ENCODE results near the gene PCCA.
"Not testable (repeated sequence)": the region's sequence is repeated elsewhere in the genome, so short reads cannot be mapped to it uniquely, and the experiment has no call there.

PCCA gene

GRCh38 chr13:100138859-100139491, 50.1 kb downstream of the PCCA start:
- no peak for DNase-seq (ENCODE audit: extremely low read depth, low read depth)
- no peak for TF ChIP-seq CTCF (IDR thresholded peaks at IDR 0.05; ENCODE audit: low read depth, low read length, missing control alignments)

DNA sequence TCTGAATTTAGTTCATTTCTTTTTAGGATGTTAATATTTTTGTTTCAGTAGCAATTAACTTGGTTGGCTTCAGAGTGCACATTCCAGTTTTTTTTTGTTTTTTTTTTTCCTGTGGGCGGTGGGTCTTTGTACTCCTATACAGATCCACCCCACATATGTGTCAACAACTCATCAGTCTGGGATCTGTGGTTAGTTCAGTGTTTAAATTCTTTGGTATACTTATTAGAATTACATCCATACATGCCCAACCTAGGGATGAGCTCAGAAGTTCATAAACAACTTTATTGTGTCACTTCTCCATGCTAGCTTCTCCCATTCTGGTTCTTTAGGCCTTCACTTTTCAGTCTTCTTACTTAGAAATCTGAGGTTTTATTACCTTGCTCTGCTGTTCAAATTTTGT, 50.9 kb downstream of the PCCA start:
- TF ChIP-seq CTCF (IDR thresholded peaks at IDR 0.05; ENCODE audit: low read depth, low read length, missing control alignments): no peak
- peak; percentile 11 for DNase-seq (ENCODE audit: extremely low read depth, low read depth)

More at GRCh38 chr13:100138859-100139491, 50.1 kb downstream of the PCCA start:
- H3K4me3 ChIP-seq (replicated peaks; ENCODE audit: low read depth, low read length): no peak overlapping the region

GRCh38 chr13:100140441-100140840, 51.5 kb downstream of the PCCA start:
- no peak overlapping the region for H3K4me3 ChIP-seq (replicated peaks; ENCODE audit: low read depth, low read length)
- no peak for TF ChIP-seq CTCF (IDR thresholded peaks at IDR 0.05; ENCODE audit: low read depth, low read length, missing control alignments)
- DNase-seq (ENCODE audit: extremely low read depth, low read depth): no peak

More for the DNA sequence above, 50.9 kb downstream of the PCCA start:
- no peak overlapping the region for H3K4me3 ChIP-seq (replicated peaks; ENCODE audit: low read depth, low read length)

DNA sequence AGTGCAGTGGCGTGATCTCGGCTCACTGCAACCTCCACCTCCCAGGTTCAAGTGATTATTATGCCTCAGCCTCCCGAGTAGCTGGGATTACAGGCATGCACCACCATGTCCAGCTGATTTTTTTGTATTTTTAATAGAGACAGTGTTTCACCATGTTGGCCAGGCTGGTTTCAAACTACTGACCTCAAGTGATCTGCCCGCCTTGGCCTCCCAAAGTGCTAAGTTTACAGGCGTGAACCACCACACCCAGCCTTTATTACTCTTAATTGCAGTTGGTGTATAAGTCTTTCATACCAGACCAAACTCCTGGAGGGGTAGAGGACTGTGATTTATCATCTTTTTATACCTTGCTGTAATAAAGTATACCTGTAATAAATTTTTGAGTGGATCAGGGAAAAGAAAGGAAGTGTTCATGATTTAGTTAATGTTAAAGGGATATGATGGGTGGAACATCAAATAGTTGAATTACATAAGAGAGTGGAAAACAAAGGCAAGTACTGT, 52.6 kb downstream of the PCCA start:
- not testable (repeated sequence) for H3K4me3 ChIP-seq (replicated peaks; ENCODE audit: low read depth, low read length); DNase-seq (ENCODE audit: extremely low read depth, low read depth)

DNA sequence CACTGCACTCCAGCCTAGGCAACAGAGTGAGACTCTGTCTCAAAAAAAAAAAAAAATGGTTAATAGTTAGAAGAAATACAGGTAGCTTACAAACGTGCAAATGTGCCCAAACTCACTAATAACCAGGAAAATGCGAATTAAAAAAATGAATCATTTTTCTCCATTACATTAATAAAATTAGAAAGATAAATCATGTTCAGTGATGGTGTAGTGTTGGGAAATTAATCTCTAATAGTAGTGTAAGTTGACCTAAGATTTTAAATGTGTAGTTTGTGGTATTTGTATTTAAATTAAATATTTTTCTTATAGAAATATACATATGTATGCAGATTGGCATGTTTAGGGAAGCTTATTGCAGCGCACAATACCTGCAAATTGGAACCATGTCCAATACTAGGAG, 57.6 kb downstream of the PCCA start:
- no peak for DNase-seq (ENCODE audit: extremely low read depth, low read depth)
- H3K4me3 ChIP-seq (replicated peaks; ENCODE audit: low read depth, low read length): no peak overlapping the region
- no peak for TF ChIP-seq CTCF (IDR thresholded peaks at IDR 0.05; ENCODE audit: low read depth, low read length, missing control alignments)

GRCh38 chr13:100147825-100148224, 58.9 kb downstream of the PCCA start:
- TF ChIP-seq CTCF (IDR thresholded peaks at IDR 0.05; ENCODE audit: low read depth, low read length, missing control alignments): no peak
- no peak overlapping the region for H3K4me3 ChIP-seq (replicated peaks; ENCODE audit: low read depth, low read length)
- DNase-seq (ENCODE audit: extremely low read depth, low read depth): no peak

DNA sequence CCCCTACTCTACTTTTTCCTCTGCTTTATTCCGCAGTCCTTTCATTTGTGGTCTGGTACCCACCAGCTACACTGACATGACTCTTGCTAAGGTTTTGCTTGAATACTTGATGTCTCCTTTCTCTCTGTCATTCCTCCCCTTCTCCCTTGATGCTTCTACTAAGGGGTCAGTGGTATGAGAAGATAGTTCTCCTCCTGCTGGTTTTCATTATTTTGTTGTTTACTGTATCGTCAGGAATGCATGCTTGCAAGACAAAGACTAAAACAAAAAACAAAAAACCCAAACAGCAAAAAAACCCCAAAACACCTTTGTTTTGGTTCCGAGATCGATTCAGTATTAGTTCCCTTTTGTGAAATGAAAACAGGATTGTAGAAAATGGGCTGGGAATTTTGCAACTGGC, 59.5 kb downstream of the PCCA start:
- TF ChIP-seq CTCF (IDR thresholded peaks at IDR 0.05; ENCODE audit: low read depth, low read length, missing control alignments): no peak
- H3K4me3 ChIP-seq (replicated peaks; ENCODE audit: low read depth, low read length): no peak overlapping the region
- DNase-seq (ENCODE audit: extremely low read depth, low read depth): no peak
